ENCODE data around the gene FMN1.

DNA sequence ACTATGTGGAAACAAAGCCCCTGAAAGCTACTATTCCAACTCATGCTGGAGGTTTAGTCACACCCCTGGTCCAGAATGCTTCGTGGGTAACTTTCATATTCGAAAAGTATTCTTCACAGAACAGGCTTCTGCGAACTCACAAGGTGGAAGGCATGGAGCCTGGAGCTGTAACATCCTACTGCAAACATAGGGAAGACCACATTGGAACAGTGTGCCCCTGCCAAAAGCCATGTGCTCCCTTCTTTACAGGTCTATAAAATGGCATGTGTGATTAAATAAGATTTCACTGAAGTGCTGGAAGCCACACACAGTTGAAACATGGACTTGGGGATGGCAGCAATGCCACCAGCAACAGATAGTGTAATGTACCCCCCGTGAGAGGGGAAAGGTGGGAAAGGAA, 370.8 kb downstream of the FMN1 start:
- TF ChIP-seq, protein P1, sequence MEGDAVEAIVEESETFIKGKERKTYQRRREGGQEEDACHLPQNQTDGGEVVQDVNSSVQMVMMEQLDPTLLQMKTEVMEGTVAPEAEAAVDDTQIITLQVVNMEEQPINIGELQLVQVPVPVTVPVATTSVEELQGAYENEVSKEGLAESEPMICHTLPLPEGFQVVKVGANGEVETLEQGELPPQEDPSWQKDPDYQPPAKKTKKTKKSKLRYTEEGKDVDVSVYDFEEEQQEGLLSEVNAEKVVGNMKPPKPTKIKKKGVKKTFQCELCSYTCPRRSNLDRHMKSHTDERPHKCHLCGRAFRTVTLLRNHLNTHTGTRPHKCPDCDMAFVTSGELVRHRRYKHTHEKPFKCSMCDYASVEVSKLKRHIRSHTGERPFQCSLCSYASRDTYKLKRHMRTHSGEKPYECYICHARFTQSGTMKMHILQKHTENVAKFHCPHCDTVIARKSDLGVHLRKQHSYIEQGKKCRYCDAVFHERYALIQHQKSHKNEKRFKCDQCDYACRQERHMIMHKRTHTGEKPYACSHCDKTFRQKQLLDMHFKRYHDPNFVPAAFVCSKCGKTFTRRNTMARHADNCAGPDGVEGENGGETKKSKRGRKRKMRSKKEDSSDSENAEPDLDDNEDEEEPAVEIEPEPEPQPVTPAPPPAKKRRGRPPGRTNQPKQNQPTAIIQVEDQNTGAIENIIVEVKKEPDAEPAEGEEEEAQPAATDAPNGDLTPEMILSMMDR (IDR thresholded peaks at IDR 0.05 in 2 of 3, conservative IDR thresholded peaks at IDR 0.05 in 1 of 3; ENCODE audit: control insufficient read depth in 2 of 3, extremely low read depth in 1 of 3, insufficient read depth in 1 of 3, low read depth in 3 of 3, low read length in 3 of 3): no peak
- TF ChIP-seq RELA (IDR thresholded peaks at IDR 0.05; ENCODE audit: borderline replicate concordance, partially characterized antibody): no peak
- TF ChIP-seq NRF1 (conservative IDR thresholded peaks at IDR 0.05; ENCODE audit: low read depth, low read length): no peak
- TF ChIP-seq FOXK2 (IDR thresholded peaks at IDR 0.05): no peak
- TF ChIP-seq, protein P2, sequence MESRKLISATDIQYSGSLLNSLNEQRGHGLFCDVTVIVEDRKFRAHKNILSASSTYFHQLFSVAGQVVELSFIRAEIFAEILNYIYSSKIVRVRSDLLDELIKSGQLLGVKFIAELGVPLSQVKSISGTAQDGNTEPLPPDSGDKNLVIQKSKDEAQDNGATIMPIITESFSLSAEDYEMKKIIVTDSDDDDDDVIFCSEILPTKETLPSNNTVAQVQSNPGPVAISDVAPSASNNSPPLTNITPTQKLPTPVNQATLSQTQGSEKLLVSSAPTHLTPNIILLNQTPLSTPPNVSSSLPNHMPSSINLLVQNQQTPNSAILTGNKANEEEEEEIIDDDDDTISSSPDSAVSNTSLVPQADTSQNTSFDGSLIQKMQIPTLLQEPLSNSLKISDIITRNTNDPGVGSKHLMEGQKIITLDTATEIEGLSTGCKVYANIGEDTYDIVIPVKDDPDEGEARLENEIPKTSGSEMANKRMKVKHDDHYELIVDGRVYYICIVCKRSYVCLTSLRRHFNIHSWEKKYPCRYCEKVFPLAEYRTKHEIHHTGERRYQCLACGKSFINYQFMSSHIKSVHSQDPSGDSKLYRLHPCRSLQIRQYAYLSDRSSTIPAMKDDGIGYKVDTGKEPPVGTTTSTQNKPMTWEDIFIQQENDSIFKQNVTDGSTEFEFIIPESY (IDR thresholded peaks at IDR 0.05): no peak
- TF ChIP-seq SREBF2 (IDR thresholded peaks at IDR 0.05; ENCODE audit: low read length): no peak
- TF ChIP-seq, protein P3, sequence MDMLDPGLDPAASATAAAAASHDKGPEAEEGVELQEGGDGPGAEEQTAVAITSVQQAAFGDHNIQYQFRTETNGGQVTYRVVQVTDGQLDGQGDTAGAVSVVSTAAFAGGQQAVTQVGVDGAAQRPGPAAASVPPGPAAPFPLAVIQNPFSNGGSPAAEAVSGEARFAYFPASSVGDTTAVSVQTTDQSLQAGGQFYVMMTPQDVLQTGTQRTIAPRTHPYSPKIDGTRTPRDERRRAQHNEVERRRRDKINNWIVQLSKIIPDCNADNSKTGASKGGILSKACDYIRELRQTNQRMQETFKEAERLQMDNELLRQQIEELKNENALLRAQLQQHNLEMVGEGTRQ (IDR thresholded peaks at IDR 0.05; ENCODE audit: borderline replicate concordance, low read depth, low read length): no peak
- TF ChIP-seq EP300 (IDR thresholded peaks at IDR 0.05; ENCODE audit: borderline replicate concordance in 1 of 2, control insufficient read depth in 1 of 2, low read depth in 2 of 2, low read length in 2 of 2): no peak
- TF ChIP-seq ZNF217 (IDR thresholded peaks at IDR 0.05): no peak
- TF ChIP-seq, protein P4, sequence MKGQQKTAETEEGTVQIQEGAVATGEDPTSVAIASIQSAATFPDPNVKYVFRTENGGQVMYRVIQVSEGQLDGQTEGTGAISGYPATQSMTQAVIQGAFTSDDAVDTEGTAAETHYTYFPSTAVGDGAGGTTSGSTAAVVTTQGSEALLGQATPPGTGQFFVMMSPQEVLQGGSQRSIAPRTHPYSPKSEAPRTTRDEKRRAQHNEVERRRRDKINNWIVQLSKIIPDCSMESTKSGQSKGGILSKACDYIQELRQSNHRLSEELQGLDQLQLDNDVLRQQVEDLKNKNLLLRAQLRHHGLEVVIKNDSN (IDR thresholded peaks at IDR 0.05; ENCODE audit: borderline replicate concordance, extremely low read length, insufficient read depth, low read depth, low read length): no peak
- no peak for TF ChIP-seq POLR2AphosphoS5 (IDR thresholded peaks at IDR 0.05; ENCODE audit: low read length)

Measured in GM12878 (cell line).